Skeletal muscle tissue (tissue), 1 donor: ENCODE results near the gene GOLGA8A. TPM values are rescaled to one million over a fixed set of nuclear protein-coding genes. Genes with fewer than 3 reads are reported as not detected.

Experiments
- total RNA-seq: library from RNA; depleted of rRNA; stranded (reverse); fragments of >200 nt; gene quantifications from one replicate; pipeline ENCODE4 v1.2.3, GENCODE V29; 2014

GOLGA8A gene
- total RNA-seq, 1 donor from 2014 or later: 8.9 TPM

Other genes starting within 250 kb of the GOLGA8A start
- 93.4 TPM for gene KATNBL1, start 227.7 kb downstream of the GOLGA8A start, total RNA-seq
- gene EMC4, start 212.8 kb downstream of the GOLGA8A start, total RNA-seq: 99.2 TPM
- gene SLC12A6, start 100.0 kb downstream of the GOLGA8A start, total RNA-seq: 20.4 TPM
- 114 TPM for gene NOP10, start 94.7 kb downstream of the GOLGA8A start, total RNA-seq
- not detected for gene NUTM1, start 94.5 kb downstream of the GOLGA8A start, total RNA-seq
- gene LPCAT4, start 70.6 kb downstream of the GOLGA8A start, total RNA-seq: 3.1 TPM
- 8.4 TPM for gene GOLGA8B, start 145.8 kb upstream of the GOLGA8A start, total RNA-seq